Loucy (cell line): ENCODE measurements around the gene NUP188.
"Not testable (repeated sequence)": the region's sequence is repeated elsewhere in the genome, so short reads cannot be mapped to it uniquely, and the experiment has no call there.

Experiments
- H2AFZ ChIP-seq: fragments of 200-600 bp; sonication (generic); 2 replicates; pipeline ENCODE4 v1.6.0; 2016; ENCODE audit warnings: antibody characterized with exemption, mild to moderate bottlenecking, low read length, moderate library complexity
- H3F3A ChIP-seq: fragments of 200-600 bp; 2 replicates; pipeline ENCODE4 v1.6.0; 2016; ENCODE audit warnings: antibody characterized with exemption, low read depth, mild to moderate bottlenecking
- H3K27me3 ChIP-seq: fragments of 200-600 bp; sonication (generic); 2 replicates; pipeline ENCODE4 v1.6.1; 2014; ENCODE audit warnings: low read length, mild to moderate bottlenecking; ENCODE audit not compliant: insufficient read depth, poor library complexity, severe bottlenecking
- H3K36me3 ChIP-seq: fragments of 200-600 bp; sonication (generic); 2 replicates; pipeline ENCODE4 v1.6.1; 2016; ENCODE audit warnings: low read length; ENCODE audit not compliant: insufficient read depth
- H3K4me1 ChIP-seq: fragments of 200-600 bp; sonication (generic); 2 replicates; pipeline ENCODE4 v1.5.1; 2014; ENCODE audit warnings: low read length, mild to moderate bottlenecking; ENCODE audit not compliant: insufficient read depth, poor library complexity, severe bottlenecking
- H3K4me2 ChIP-seq: fragments of 200-600 bp; sonication (generic); 2 replicates; pipeline ENCODE4 v1.6.0; 2014; ENCODE audit warnings: antibody characterized with exemption, low read length, low read depth, mild to moderate bottlenecking; ENCODE audit not compliant: poor library complexity, severe bottlenecking
- H3K4me3 ChIP-seq: fragments of 200-600 bp; sonication (generic); 2 replicates; pipeline ENCODE4 v1.5.1; 2014; ENCODE audit warnings: low read length, mild to moderate bottlenecking, mixed read lengths; ENCODE audit not compliant: poor library complexity, severe bottlenecking
- H3K79me2 ChIP-seq: fragments of 200-600 bp; sonication (generic); 2 replicates; pipeline ENCODE4 v1.6.1; 2014; ENCODE audit warnings: low read length; ENCODE audit not compliant: insufficient read depth
- H3K9ac ChIP-seq: fragments of 200-600 bp; sonication (generic); 2 replicates; pipeline ENCODE4 v1.6.0; 2014; ENCODE audit warnings: mild to moderate bottlenecking, low read depth, low read length, moderate library complexity; ENCODE audit not compliant: poor library complexity, severe bottlenecking
- H3K9me2 ChIP-seq: fragments of 200-600 bp; sonication (generic); replicated peaks from 2 replicates; pipeline ENCODE4 v1.6.1; 2016; ENCODE audit warnings: low read depth, low read length, mixed read lengths
- H3K9me3 ChIP-seq: fragments of 200-600 bp; sonication (generic); 2 replicates; pipeline ENCODE4 v1.6.1; 2014; ENCODE audit warnings: mild to moderate bottlenecking, antibody characterized with exemption, low read length, low read depth; ENCODE audit not compliant: insufficient read depth
- H4K20me1 ChIP-seq: fragments of 200-600 bp; sonication (generic); 2 replicates; pipeline ENCODE4 v1.6.0; 2014; ENCODE audit warnings: antibody characterized with exemption, low read length, mild to moderate bottlenecking; ENCODE audit not compliant: insufficient read depth, poor library complexity, severe bottlenecking
- CTCF ChIP-seq: fragments of 200-600 bp; sonication (generic); conservative IDR thresholded peaks from 2 replicates; pipeline ENCODE4 v1.5.1; 2014; ENCODE audit warnings: mild to moderate bottlenecking, antibody characterized with exemption, low read length
- EZH2phosphoT487 ChIP-seq: fragments of 200-600 bp; IDR thresholded peaks from 2 replicates; pipeline ENCODE4 v1.6.1; 2018; ENCODE audit warnings: antibody characterized with exemption, mild to moderate bottlenecking, moderate library complexity, borderline replicate concordance

Gene NUP188

DNA sequence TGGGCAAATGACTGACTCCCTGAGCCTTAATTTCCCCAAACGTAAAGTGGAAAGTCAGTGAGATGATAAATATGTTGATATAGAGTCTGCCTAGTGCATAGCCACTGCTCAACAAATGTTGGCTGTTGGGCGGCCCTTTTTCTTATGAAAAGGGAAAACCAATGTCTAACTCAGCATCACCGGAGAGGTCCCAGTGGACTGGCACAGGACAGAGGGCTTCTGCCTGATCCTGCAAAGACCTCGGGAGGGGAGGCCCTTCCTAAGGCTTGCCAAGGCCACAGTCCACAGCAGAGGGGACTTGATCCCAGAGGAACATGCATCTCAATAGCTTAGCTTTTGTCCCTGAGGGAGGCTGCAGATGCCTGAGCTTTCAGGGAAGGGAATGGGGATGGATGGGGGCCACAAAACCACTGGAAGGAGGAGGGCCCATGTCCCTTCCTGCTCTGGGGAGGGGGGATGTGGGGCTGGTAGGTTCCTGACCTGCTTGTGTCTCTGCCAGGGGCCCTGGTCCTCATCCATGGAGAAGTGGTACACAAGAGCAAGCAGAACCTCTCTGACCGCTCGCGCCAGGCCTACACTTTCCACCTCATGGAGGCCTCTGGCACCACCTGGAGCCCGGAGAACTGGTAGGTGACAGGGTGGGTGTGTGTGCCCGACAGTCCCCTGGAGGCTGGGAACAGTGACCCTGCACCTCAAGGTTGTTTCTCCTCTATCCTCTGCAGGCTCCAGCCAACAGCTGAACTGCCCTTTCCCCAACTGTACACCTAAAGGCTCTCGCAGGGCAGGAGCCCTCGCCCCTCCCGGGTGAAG is 6.3 kb upstream of the NUP188 start:
- no peaks in the 10 kb centered on the region for H3F3A ChIP-seq
- no peaks in the 10 kb centered on the region for H3K79me2 ChIP-seq
- H3K4me1 ChIP-seq, result no peaks in the 10 kb centered on the region
- no peaks in the 10 kb centered on the region for H3K36me3 ChIP-seq
- no peaks in the 10 kb centered on the region for H3K27me3 ChIP-seq
- TF ChIP-seq CTCF, result no peak
- no peak overlapping the region for H3K4me3 ChIP-seq
- H3K9ac ChIP-seq, result no peak overlapping the region
- H3K9me2 ChIP-seq, result no peaks in the 10 kb centered on the region
- no peak overlapping the region for H2AFZ ChIP-seq
- H4K20me1 ChIP-seq, result no peaks in the 10 kb centered on the region
- H3K9me3 ChIP-seq, result no peaks in the 10 kb centered on the region
- no peak overlapping the region for H3K4me2 ChIP-seq

GRCh38 chr9:128943832-128944620 is 3.5 kb upstream of the NUP188 start:
- H3K9ac ChIP-seq, result no peak overlapping the region
- TF ChIP-seq CTCF, result no peak
- no peak for TF ChIP-seq EZH2phosphoT487
- H3K4me2 ChIP-seq, result no peak overlapping the region
- H2AFZ ChIP-seq, result no peak overlapping the region
- no peaks in the 10 kb centered on the region for H4K20me1 ChIP-seq
- no peaks in the 10 kb centered on the region for H3K9me2 ChIP-seq
- H3K79me2 ChIP-seq, result peaks cover 18% of the 10 kb centered on the region
- no peaks in the 10 kb centered on the region for H3K36me3 ChIP-seq
- no peaks in the 10 kb centered on the region for H3K9me3 ChIP-seq
- H3K27me3 ChIP-seq, result no peaks in the 10 kb centered on the region
- no peaks in the 10 kb centered on the region for H3F3A ChIP-seq
- H3K4me1 ChIP-seq, result no peaks in the 10 kb centered on the region
- H3K4me3 ChIP-seq, result no peak overlapping the region

- H3K79me2 ChIP-seq, result peaks cover 24% of the 10 kb centered on the region
- H3K36me3 ChIP-seq, H3K27me3 ChIP-seq, H2AFZ ChIP-seq, H3K4me1 ChIP-seq, H3K9ac ChIP-seq, H3K4me2 ChIP-seq, H3K9me2 ChIP-seq, H3K4me3 ChIP-seq, H3K9me3 ChIP-seq, H3F3A ChIP-seq, H4K20me1 ChIP-seq: not testable (repeated sequence)
Measured at GRCh38 chr9:128944966-128945365, 2.5 kb upstream of the NUP188 start.
